SH-SY5Y (cell line): ENCODE measurements around the gene LRRTM4.

Source experiments
- GATA2 ChIP-seq: IDR thresholded peaks from 2 replicates; pipeline ENCODE4 v1.6.1; 2011; ENCODE audit warnings: mild to moderate bottlenecking, low read depth, low read length
- GATA3 ChIP-seq: IDR thresholded peaks from 2 replicates; pipeline ENCODE4 v1.6.1; 2011; ENCODE audit warnings: low read depth, mild to moderate bottlenecking, low read length, moderate library complexity

DNA sequence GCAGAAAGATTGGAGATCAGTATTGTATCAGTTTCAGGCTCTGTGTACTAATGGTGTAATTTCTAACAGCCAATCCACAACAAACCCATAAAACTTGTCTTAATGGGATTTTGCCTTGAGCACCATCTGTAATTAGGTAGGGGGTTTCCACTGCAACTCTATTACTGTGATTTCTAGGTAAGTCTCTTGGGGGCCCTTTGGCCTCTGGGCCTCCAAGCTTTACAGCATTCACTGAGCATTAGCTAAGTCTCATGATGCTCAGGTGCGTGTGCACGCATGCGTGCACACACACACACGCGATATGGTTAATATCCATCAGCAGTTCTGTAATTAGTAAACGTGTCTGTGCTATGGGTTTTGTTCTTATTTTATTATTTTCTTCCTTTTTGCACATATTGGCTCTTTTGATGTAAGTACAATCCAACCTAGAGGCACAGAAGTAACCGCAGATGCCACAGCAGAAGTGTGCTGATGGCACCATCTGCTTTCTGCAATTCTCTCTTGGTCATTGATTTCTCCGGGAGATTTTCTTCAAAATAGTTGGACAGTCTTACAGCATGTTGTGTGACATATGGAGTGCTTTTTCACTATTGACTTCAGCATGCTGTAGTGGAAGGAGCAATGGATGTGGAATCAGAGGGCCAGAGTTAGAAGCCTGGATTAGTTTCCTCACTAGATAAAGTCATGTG is 592.0 kb downstream of the LRRTM4 start:
- TF ChIP-seq GATA2 (no peak), GATA3 (no peak)
